ENCODE data around the gene PRRC2C.
A peak's percentile ranks its signal among the peaks of the same experiment; 100 is the strongest.

The PRRC2C gene

GRCh38 chr1:171470726-171471125 is 14.6 kb upstream of the PRRC2C start:
- no peak overlapping the region for H3K9ac ChIP-seq (ENCODE audit: low read depth in 1 of 2, low read length in 2 of 2)
- no peaks in the 10 kb centered on the region for H3K27me3 ChIP-seq (ENCODE audit: control insufficient read depth in 1 of 2, insufficient read depth in 2 of 2, low read length in 2 of 2)
- H3K9me3 ChIP-seq (ENCODE audit: control insufficient read depth in 1 of 2, low read length in 2 of 2) = no peaks in the 10 kb centered on the region
- no peaks in the 10 kb centered on the region for H3K4me1 ChIP-seq (ENCODE audit: control insufficient read depth in 1 of 2, insufficient read depth in 2 of 2, low read length in 2 of 2)
- H3K27ac ChIP-seq (ENCODE audit: low read depth, low read length) = no peak overlapping the region
- no peaks in the 10 kb centered on the region for H3K36me3 ChIP-seq (ENCODE audit: control insufficient read depth in 1 of 2, insufficient read depth in 2 of 2, low read length in 2 of 2)
- no peak overlapping the region for H3K4me3 ChIP-seq (ENCODE audit: low read depth in 1 of 2, low read length in 2 of 2)

- H3K27ac ChIP-seq (ENCODE audit: low read depth, low read length) = no peak overlapping the region
- no peaks in the 10 kb centered on the region for H3K4me1 ChIP-seq (ENCODE audit: control insufficient read depth in 1 of 2, insufficient read depth in 2 of 2, low read length in 2 of 2)
- H3K27me3 ChIP-seq (ENCODE audit: control insufficient read depth in 1 of 2, insufficient read depth in 2 of 2, low read length in 2 of 2) = no peaks in the 10 kb centered on the region
- H3K9me3 ChIP-seq (ENCODE audit: control insufficient read depth in 1 of 2, low read length in 2 of 2) = no peaks in the 10 kb centered on the region
- no peaks in the 10 kb centered on the region for H3K36me3 ChIP-seq (ENCODE audit: control insufficient read depth in 1 of 2, insufficient read depth in 2 of 2, low read length in 2 of 2)
- H3K9ac ChIP-seq (ENCODE audit: low read depth in 1 of 2, low read length in 2 of 2) = no peak overlapping the region
- H3K4me3 ChIP-seq (ENCODE audit: low read depth in 1 of 2, low read length in 2 of 2) = no peak overlapping the region
These were observed 13.1 kb upstream of the PRRC2C start for GRCh38 chr1:171472183-171472647.

DNA sequence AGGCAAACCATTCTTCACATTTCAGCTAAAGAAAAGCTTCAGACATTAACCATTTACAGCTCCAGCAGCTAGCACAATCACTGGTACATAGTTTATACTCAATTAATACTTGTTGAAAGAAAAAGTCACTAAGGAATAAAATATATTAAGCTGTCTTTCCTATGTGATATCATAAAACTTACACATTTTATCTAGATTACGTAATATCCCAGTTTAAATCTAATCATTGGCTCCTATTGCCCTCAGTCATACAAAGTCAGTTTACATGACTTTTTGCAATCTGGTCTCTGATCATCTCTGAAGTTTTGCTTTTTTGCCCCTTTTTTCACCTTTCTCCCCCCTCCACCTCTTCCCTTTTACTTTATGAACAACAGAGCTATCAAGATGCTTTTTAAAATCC is 8.5 kb upstream of the PRRC2C start:
- Histone ChIP-seq H3K9ac (ENCODE audit: low read depth in 1 of 2, low read length in 2 of 2) (no peak overlapping the region), H3K27me3 (ENCODE audit: control insufficient read depth in 1 of 2, insufficient read depth in 2 of 2, low read length in 2 of 2) (no peaks in the 10 kb centered on the region), H3K9me3 (ENCODE audit: control insufficient read depth in 1 of 2, low read length in 2 of 2) (no peaks in the 10 kb centered on the region), H3K4me1 (ENCODE audit: control insufficient read depth in 1 of 2, insufficient read depth in 2 of 2, low read length in 2 of 2) (no peaks in the 10 kb centered on the region), H3K4me3 (ENCODE audit: low read depth in 1 of 2, low read length in 2 of 2) (no peak overlapping the region), H3K36me3 (ENCODE audit: control insufficient read depth in 1 of 2, insufficient read depth in 2 of 2, low read length in 2 of 2) (no peaks in the 10 kb centered on the region), H3K27ac (ENCODE audit: low read depth, low read length) (no peak overlapping the region)

- no peak overlapping the region for H3K27ac ChIP-seq (ENCODE audit: low read depth, low read length)
- H3K9me3 ChIP-seq (ENCODE audit: control insufficient read depth in 1 of 2, low read length in 2 of 2) = no peaks in the 10 kb centered on the region
- no peaks in the 10 kb centered on the region for H3K27me3 ChIP-seq (ENCODE audit: control insufficient read depth in 1 of 2, insufficient read depth in 2 of 2, low read length in 2 of 2)
- H3K9ac ChIP-seq (ENCODE audit: low read depth in 1 of 2, low read length in 2 of 2) = no peak overlapping the region
- H3K36me3 ChIP-seq (ENCODE audit: control insufficient read depth in 1 of 2, insufficient read depth in 2 of 2, low read length in 2 of 2) = no peaks in the 10 kb centered on the region
- no peak overlapping the region for H3K4me3 ChIP-seq (ENCODE audit: low read depth in 1 of 2, low read length in 2 of 2)
- H3K4me1 ChIP-seq (ENCODE audit: control insufficient read depth in 1 of 2, insufficient read depth in 2 of 2, low read length in 2 of 2) = no peaks in the 10 kb centered on the region
These were observed 7.5 kb upstream of the PRRC2C start for GRCh38 chr1:171477804-171478203.

DNA sequence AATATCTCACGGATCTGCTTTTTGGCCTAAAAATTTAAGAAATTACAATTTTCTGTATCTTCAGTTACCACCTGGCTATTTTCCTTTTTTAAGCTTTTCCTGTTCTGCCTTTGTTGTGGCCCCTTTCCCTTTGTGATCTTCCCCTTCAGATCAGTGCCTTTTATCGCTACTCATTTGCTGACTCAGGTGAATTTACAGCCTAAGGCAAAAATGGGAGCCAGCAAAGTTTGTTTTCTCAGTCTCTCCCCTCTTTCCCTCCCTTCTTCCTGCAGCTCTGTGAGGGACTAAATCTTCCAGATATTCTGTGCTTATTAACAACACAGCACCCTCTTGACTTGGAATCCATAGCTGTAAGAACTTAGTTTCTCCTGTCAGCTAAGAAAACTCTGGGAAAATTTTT is 5.3 kb upstream of the PRRC2C start:
- no peaks in the 10 kb centered on the region for H3K36me3 ChIP-seq (ENCODE audit: control insufficient read depth in 1 of 2, insufficient read depth in 2 of 2, low read length in 2 of 2)
- no peaks in the 10 kb centered on the region for H3K4me1 ChIP-seq (ENCODE audit: control insufficient read depth in 1 of 2, insufficient read depth in 2 of 2, low read length in 2 of 2)
- no peaks in the 10 kb centered on the region for H3K27me3 ChIP-seq (ENCODE audit: control insufficient read depth in 1 of 2, insufficient read depth in 2 of 2, low read length in 2 of 2)
- no peak overlapping the region for H3K4me3 ChIP-seq (ENCODE audit: low read depth in 1 of 2, low read length in 2 of 2)
- H3K27ac ChIP-seq (ENCODE audit: low read depth, low read length) = no peak overlapping the region
- no peak overlapping the region for H3K9ac ChIP-seq (ENCODE audit: low read depth in 1 of 2, low read length in 2 of 2)
- H3K9me3 ChIP-seq (ENCODE audit: control insufficient read depth in 1 of 2, low read length in 2 of 2) = no peaks in the 10 kb centered on the region

- Histone ChIP-seq H3K27ac (ENCODE audit: low read depth, low read length) (peak overlapping the region; percentile 98), H3K4me1 (ENCODE audit: control insufficient read depth in 1 of 2, insufficient read depth in 2 of 2, low read length in 2 of 2) (peaks cover 32% of the 10 kb centered on the region in 2 donors), H3K9ac (ENCODE audit: low read depth in 1 of 2, low read length in 2 of 2) (peak overlapping the region; percentile 70 to 99), H3K27me3 (ENCODE audit: control insufficient read depth in 1 of 2, insufficient read depth in 2 of 2, low read length in 2 of 2) (no peaks in the 10 kb centered on the region), H3K9me3 (ENCODE audit: control insufficient read depth in 1 of 2, low read length in 2 of 2) (no peaks in the 10 kb centered on the region), H3K4me3 (ENCODE audit: low read depth in 1 of 2, low read length in 2 of 2) (peak overlapping the region; percentile 83 to 90), H3K36me3 (ENCODE audit: control insufficient read depth in 1 of 2, insufficient read depth in 2 of 2, low read length in 2 of 2) (no peaks in the 10 kb centered on the region)
These were observed 463 bp upstream of the PRRC2C start for GRCh38 chr1:171484760-171485374.

GRCh38 chr1:171486048-171486519 is 754 bp downstream of the PRRC2C start:
- Histone ChIP-seq H3K9ac (ENCODE audit: low read depth in 1 of 2, low read length in 2 of 2) (peak overlapping the region; percentile 98 to 99), H3K4me3 (ENCODE audit: low read depth in 1 of 2, low read length in 2 of 2) (peak overlapping the region; percentile 83 to 90), H3K27me3 (ENCODE audit: control insufficient read depth in 1 of 2, insufficient read depth in 2 of 2, low read length in 2 of 2) (no peaks in the 10 kb centered on the region), H3K9me3 (ENCODE audit: control insufficient read depth in 1 of 2, low read length in 2 of 2) (no peaks in the 10 kb centered on the region), H3K27ac (ENCODE audit: low read depth, low read length) (peak overlapping the region; percentile 98), H3K4me1 (ENCODE audit: control insufficient read depth in 1 of 2, insufficient read depth in 2 of 2, low read length in 2 of 2) (peaks cover 32% of the 10 kb centered on the region in 2 donors), H3K36me3 (ENCODE audit: control insufficient read depth in 1 of 2, insufficient read depth in 2 of 2, low read length in 2 of 2) (peaks cover 0 to under 1% of the 10 kb centered on the region in 2 donors)

- Histone ChIP-seq H3K27ac (ENCODE audit: low read depth, low read length) (no peak overlapping the region), H3K9ac (ENCODE audit: low read depth in 1 of 2, low read length in 2 of 2) (peak overlapping the region in 1 of 2 donors; percentile 99), H3K4me3 (ENCODE audit: low read depth in 1 of 2, low read length in 2 of 2) (peak overlapping the region; percentile 83 to 90), H3K4me1 (ENCODE audit: control insufficient read depth in 1 of 2, insufficient read depth in 2 of 2, low read length in 2 of 2) (peaks cover 32% of the 10 kb centered on the region in 2 donors), H3K9me3 (ENCODE audit: control insufficient read depth in 1 of 2, low read length in 2 of 2) (no peaks in the 10 kb centered on the region), H3K27me3 (ENCODE audit: control insufficient read depth in 1 of 2, insufficient read depth in 2 of 2, low read length in 2 of 2) (no peaks in the 10 kb centered on the region), H3K36me3 (ENCODE audit: control insufficient read depth in 1 of 2, insufficient read depth in 2 of 2, low read length in 2 of 2) (peaks cover 0 to 3% of the 10 kb centered on the region in 2 donors)
These were observed 1.7 kb downstream of the PRRC2C start for GRCh38 chr1:171487038-171487437.

DNA sequence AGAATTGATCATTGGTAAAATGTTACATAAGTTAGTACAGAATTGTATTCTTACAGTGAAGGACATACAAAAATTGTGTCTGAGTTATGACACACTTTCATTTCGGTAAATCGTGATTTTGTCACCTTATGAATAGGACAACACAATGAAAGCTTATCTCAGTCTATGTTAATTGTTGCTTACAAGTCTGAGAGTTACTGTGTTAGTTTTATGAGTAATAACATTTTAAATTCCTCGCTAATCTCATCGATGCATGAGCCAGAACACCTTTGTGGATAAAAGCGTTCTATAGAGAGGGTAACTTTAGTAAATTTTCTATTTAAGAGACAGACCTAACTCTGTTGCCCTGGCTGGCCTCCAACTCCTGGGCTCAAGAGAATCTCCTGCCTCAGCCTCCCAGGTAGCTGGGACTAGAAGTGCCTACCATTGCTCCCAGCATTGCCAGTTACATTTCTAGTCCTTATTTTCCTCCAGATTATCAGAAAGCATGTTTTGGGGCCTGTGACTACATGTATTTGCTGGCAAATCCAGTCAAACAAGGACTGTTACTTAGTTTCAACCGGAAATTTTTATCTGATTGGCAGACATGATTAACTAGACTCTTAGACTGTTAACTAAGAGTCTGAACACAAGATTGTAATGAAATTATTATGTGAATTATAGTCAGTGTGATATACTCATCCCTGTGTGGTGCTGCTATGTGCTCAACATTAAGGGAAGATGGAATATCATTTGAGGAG is 3.0 kb downstream of the PRRC2C start:
- H3K36me3 ChIP-seq (ENCODE audit: control insufficient read depth in 1 of 2, insufficient read depth in 2 of 2, low read length in 2 of 2) = peaks cover 0 to 3% of the 10 kb centered on the region in 2 donors
- H3K27ac ChIP-seq (ENCODE audit: low read depth, low read length) = no peak overlapping the region
- peak overlapping the region; percentile 18 to 31 for H3K4me3 ChIP-seq (ENCODE audit: low read depth in 1 of 2, low read length in 2 of 2)
- H3K4me1 ChIP-seq (ENCODE audit: control insufficient read depth in 1 of 2, insufficient read depth in 2 of 2, low read length in 2 of 2) = peaks cover 32% of the 10 kb centered on the region in 2 donors
- H3K9me3 ChIP-seq (ENCODE audit: control insufficient read depth in 1 of 2, low read length in 2 of 2) = no peaks in the 10 kb centered on the region
- H3K9ac ChIP-seq (ENCODE audit: low read depth in 1 of 2, low read length in 2 of 2) = no peak overlapping the region
- no peaks in the 10 kb centered on the region for H3K27me3 ChIP-seq (ENCODE audit: control insufficient read depth in 1 of 2, insufficient read depth in 2 of 2, low read length in 2 of 2)

DNA sequence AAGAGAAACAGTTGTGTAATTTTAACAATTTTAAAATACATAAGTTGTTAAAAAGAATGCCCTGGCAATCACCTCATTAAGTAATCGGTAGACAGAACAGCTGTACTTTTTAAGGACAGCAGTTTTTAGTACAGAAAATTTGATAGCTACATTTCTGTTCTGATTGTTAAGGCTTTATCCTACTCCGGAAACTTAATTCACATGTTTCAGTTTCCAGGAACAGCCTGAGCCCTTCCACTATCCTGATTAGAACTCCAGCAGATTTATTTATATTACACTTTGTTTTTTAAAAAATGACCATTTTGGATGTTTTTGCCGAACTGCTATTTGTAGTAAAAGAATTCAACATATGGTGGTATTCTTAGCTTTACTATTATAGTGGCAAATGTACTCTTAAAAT is 8.7 kb downstream of the PRRC2C start:
- peaks cover 5 to 22% of the 10 kb centered on the region in 2 donors for H3K4me1 ChIP-seq (ENCODE audit: control insufficient read depth in 1 of 2, insufficient read depth in 2 of 2, low read length in 2 of 2)
- H3K27ac ChIP-seq (ENCODE audit: low read depth, low read length) = no peak overlapping the region
- H3K36me3 ChIP-seq (ENCODE audit: control insufficient read depth in 1 of 2, insufficient read depth in 2 of 2, low read length in 2 of 2) = peaks cover 0 to 3% of the 10 kb centered on the region in 2 donors
- H3K9me3 ChIP-seq (ENCODE audit: control insufficient read depth in 1 of 2, low read length in 2 of 2) = no peaks in the 10 kb centered on the region
- no peaks in the 10 kb centered on the region for H3K27me3 ChIP-seq (ENCODE audit: control insufficient read depth in 1 of 2, insufficient read depth in 2 of 2, low read length in 2 of 2)
- no peak overlapping the region for H3K4me3 ChIP-seq (ENCODE audit: low read depth in 1 of 2, low read length in 2 of 2)
- H3K9ac ChIP-seq (ENCODE audit: low read depth in 1 of 2, low read length in 2 of 2) = no peak overlapping the region

Measured in duodenal mucosa (tissue), 2 donors.